RPMI7951 (cell line): ENCODE measurements around the gene RNF11. TPM values are rescaled to one million over a fixed set of nuclear protein-coding genes. Genes with fewer than 3 reads are reported as not detected.

Source experiments
- DNase-seq: peaks from one replicate; pipeline ENCODE4 v3.0.0-alpha.2; 2012; ENCODE audit warnings: low read depth
- total RNA-seq: library from RNA; depleted of rRNA; stranded (reverse); fragments of >200 nt; shearing (Covaris generic); gene quantifications from 2 replicates; pipeline ENCODE4 v1.2.3, GENCODE V29; 2014

RNF11 gene
- total RNA-seq, 1 experiment from 2014 or later: 164 TPM

DNA sequence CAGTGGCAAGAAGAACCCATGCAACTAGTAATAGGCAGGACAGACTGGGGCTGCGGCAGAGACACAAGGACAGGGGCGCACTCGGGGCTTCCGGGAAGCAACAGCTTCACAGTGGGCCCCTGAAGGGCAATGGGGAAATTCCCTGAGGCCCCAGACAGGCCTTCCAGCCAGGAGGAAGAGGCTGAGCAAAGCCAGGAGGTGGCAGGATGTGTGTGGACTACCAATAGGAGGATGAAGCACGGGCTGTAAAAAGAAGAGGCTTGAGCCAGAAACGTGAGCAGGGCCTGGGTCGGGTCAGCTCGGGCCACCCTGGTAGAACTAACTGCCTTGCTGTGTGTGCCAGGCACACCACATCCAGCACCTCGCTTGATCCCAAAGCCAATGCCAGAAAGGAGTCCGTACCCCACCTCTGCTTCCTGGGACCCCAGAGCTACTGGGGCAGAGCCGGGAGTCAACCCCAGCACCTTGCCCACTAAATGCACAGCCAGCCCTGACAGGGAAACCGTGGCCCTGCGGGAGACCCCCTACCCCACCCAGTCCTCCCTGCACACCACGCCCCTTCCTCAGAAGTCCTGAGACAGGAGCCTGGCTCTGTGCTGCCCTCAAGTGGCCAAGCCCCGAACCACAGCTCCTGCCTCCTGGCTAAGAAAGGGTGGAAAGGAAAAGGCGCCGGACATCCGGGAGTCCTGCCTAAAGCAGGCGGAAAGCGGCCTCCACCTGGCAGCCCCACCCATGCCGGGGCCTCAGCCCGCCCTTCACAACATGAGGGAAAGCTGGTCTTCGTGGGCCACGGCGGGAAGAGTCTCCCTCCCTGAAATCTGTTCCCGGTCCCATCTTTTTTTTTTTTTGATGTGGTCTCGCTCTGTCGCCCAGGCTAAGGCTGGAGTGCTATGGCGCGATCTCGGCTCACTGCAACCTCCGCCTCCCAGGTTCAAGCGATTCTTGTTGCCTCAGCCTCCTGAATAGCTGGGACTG, 60.6 kb downstream of the RNF11 start:
- peak; percentile 78 for DNase-seq

- DNase-seq: no peak
These were observed 61.6 kb downstream of the RNF11 start for GRCh38 chr1:51297401-51298321.

- no peak for DNase-seq
These were observed 62.2 kb downstream of the RNF11 start for GRCh38 chr1:51298322-51298705.

- no peak for DNase-seq
These were observed 63.3 kb downstream of the RNF11 start for GRCh38 chr1:51299185-51299885.

- no peak for DNase-seq
These were observed 64.1 kb downstream of the RNF11 start for GRCh38 chr1:51299981-51300670.

DNA sequence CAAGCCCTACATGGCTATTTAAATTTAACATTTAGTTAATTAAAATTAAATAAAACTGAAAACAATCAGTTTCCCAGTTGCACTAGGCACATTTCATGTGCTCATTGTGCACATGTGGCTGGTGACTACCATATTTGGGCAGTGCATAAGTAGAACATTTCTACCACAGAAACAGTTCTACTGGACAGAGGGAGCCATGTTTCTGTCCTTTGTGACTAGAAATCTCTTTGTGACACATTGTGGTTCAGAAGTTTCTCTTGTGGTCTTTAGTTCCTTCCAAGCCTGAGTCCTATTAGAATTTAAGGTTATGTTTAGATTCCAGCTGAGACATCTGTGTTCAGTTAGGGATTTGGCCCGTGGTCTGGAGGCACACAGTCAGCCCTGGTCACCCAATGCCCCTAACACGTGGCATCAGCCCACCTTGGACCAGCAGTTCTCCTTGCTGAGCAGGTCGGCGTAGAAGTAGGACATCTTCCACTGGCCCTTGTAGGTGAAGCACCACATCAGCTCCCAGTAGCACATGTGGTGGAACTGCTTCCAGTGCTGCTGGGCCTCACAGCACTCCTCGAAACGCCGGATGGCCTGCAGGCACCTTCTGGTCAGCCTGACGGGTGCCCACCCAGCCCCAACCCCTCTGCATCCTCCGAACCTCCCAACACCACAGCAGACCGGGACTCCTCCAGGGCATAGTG, 65.2 kb downstream of the RNF11 start:
- DNase-seq: peak; percentile 42

DNA sequence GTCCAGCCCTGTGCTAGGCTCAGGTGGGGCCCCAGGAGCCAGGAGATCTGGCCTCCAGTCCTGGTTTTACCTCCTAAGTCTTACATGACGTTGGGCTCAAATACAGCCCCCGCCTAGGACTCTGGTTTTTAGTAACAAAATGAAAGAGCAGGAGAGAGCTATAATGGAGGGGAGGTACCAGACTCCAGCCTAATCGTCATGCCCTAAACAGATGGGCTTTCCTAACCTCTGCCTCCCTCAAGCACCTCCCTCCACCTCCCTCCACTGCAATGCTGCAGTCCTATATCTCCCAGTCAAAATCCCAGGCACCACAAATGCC, 65.7 kb downstream of the RNF11 start:
- DNase-seq: no peak

DNA sequence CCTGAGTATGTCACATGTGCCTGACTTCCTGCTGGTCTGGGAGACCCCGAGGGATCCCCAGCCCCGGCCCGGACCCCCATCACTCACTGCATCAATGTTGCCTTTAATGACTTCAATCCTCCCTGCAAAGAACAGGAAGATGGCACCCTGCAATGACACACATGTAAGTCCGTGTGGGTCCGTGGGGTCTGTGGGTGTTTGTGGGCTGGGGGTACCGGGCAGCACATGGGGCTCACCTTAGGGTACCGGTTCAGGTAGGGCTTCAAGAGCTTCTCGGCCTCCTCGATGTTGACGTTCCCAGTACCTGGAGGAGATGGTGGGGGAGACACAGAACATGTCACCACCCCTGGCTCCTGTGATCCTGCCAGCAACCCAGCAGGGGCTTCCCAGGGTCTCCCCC, 66.2 kb downstream of the RNF11 start:
- DNase-seq: no peak

GRCh38 chr1:51302746-51303145, 66.7 kb downstream of the RNF11 start:
- DNase-seq: no peak

DNA sequence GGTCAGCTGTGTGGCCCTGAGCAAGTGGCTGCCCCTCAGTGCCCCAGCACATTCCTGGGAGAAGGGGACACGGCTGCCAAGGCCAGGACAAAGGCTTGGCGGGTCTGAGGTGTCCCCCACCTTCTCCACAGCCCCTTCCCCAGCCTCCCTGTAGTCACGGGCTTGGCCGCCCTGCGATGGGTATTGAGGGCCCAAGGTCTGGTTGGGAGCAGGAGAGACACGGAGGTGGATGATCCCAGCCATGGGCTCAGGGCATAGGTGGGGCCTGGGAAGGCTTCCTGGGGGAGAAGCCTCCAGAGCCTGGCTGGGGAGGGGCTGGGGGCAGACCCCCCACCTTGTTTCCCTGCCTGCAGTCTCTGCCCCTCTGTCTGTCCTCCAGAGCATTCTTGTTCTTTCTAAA, 67.2 kb downstream of the RNF11 start:
- no peak for DNase-seq

DNA sequence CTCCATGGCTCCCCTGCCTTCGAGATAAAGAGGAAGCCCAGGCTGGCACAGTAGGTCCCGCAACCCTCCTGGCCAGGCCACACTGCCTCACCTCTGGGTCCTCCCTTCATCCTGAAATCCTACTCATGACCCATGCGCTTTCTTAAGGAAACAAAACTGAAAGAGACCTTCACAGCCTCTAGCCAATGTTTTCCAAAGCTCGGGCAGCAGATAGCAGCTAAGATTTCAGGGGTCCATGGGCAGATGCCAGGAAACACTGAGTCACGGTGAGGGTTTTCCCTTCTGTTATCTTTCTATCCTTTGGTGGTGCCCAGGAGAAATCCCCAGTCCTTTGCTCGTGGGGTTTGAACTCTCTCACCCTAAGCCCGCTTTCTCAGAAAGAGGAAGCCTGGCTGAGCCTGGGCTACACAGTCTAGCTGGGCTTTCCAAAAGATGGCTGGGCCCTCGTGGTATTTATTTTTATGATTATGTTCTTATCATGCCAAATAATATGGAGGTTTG, 67.7 kb downstream of the RNF11 start:
- peak; percentile 43 for DNase-seq

GRCh38 chr1:51304360-51304759, 68.3 kb downstream of the RNF11 start:
- DNase-seq: no peak

GRCh38 chr1:51305371-51305823, 69.3 kb downstream of the RNF11 start:
- DNase-seq: no peak

GRCh38 chr1:51306950-51307349, 70.9 kb downstream of the RNF11 start:
- DNase-seq: no peak

DNA sequence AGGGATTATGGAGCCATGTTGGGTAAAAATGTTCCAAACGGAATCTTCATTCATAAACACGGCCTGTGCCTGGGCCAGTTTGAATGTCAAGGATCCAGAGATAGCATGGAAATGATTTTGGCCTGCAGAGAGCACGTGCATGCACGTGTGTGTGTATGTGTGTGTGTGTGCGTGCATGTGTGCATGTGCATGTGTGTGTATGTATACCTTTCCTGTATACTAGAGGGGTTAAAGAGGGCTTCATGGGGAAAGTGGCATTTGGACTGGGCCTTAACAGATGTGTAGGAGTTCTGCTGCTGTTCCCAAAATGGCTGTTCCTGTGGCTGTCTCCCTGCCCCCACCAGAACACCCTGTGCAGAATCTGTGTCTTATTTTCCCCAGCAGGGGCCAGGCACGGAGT, 72.6 kb downstream of the RNF11 start:
- DNase-seq: no peak

- DNase-seq: no peak
These were observed 73.2 kb downstream of the RNF11 start for GRCh38 chr1:51309291-51309690.

GRCh38 chr1:51310871-51311613, 75.0 kb downstream of the RNF11 start:
- no peak for DNase-seq

DNA sequence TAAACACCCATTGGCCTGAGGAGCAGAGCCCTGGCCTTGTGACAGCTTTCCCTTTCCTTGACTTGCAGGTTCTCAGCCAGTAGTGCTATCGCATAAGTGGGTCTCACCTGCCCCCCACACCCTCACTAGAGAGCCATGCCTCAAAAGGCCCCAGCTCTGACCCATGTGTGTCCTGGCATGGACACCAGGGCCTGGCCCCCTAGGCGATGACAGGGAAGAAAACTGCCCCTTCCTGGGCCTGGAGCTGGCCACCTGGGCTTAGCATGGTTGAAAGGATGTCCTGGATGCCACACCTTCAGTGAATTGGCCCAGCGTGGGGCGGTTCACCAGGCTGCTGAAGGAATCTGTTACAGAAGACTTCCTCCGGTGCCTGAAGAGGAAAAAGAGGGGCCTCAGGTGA, 75.8 kb downstream of the RNF11 start:
- no peak for DNase-seq

DNA sequence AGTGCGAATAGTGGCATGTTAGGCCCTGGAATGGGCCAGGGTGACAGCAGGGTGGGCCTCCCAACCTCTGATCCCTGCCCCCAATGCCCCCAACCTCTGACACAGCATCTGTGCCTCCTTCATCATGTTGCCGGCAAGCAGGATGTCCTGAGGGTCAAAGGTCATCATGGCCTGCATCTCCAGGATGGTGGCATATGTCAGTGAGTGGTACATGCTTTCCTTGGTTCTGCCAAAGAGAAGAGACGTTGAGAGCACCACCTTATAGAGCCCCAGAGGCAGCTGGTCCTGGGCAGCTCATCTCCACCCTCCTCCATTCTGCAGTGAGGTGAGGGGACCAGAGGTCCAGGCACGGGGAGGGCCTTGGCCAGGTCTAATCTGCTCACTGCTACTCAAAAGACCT, 76.6 kb downstream of the RNF11 start:
- DNase-seq: no peak
